ENCODE data around the gene CIAO3. TPM values are rescaled to one million over a fixed set of nuclear protein-coding genes. Genes with fewer than 3 reads are reported as not detected.

The CIAO3 gene
- total RNA-seq, 4 donors from 2014 or later = 39.8 to 53.2 (median 45.6) TPM

DNA sequence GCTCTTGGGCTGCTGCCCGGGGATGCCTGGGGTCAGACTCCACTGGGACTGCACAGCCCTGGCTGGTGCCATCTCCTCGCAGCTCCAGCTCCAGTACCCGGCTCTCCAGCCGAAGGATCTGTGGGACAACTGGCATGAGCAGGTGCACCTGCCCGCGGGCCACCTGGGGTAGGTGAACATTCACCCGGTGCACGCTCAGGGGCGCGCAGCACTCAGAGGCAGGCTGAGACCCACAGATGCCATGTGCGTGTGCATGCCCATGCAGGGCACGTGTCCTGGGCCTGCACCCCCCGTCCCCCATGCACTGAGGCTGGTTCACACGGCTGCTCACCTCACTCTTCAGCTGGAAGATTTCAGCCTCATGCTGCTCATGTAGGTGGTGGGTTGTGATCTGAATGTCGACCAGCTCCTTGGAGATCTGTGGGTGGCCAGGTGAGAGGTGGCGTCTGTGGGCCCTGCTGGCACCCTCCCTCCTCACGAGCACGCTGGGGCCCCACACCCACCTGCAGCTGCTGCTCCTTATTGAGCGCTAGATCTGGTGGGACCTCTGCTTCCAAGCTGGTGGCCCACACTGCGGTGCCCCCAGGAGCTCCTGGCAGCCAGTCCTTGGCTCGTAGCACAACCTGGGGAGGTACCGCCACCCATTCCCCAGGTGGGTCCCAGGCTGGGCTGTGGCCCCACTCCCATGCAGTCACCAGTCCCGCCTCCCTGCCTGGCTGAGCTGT, 15.2 kb downstream of the CIAO3 start:
- Histone ChIP-seq H3K36me3 (peaks cover 0 to 10% (median 0%) of the 10 kb centered on the region in 3 donors), H3K27me3 (peaks cover 0 to 14% of the 10 kb centered on the region in 2 donors), H3K4me3 (no peak overlapping the region), H3K9me3 (no peaks in the 10 kb centered on the region), H3K4me1 (peaks cover 0 to 43% (median 29%) of the 10 kb centered on the region in 4 donors), H3K27ac (peak overlapping the region in 1 of 4 donors; percentile 57)
- no peak for TF ChIP-seq POLR2A (IDR thresholded peaks at IDR 0.05)
- TF ChIP-seq, protein P1, sequence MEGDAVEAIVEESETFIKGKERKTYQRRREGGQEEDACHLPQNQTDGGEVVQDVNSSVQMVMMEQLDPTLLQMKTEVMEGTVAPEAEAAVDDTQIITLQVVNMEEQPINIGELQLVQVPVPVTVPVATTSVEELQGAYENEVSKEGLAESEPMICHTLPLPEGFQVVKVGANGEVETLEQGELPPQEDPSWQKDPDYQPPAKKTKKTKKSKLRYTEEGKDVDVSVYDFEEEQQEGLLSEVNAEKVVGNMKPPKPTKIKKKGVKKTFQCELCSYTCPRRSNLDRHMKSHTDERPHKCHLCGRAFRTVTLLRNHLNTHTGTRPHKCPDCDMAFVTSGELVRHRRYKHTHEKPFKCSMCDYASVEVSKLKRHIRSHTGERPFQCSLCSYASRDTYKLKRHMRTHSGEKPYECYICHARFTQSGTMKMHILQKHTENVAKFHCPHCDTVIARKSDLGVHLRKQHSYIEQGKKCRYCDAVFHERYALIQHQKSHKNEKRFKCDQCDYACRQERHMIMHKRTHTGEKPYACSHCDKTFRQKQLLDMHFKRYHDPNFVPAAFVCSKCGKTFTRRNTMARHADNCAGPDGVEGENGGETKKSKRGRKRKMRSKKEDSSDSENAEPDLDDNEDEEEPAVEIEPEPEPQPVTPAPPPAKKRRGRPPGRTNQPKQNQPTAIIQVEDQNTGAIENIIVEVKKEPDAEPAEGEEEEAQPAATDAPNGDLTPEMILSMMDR (IDR thresholded peaks at IDR 0.05) = no peak
- TF ChIP-seq EP300 (IDR thresholded peaks at IDR 0.05) = no peak
- 74 to 81% methylated on average over 15 to 19 of the region's 23 CpGs for whole genome bisulfite sequencing, 2 donors
- DNase-seq (ENCODE audit: low spot score in 2 of 2) = no peak

DNA sequence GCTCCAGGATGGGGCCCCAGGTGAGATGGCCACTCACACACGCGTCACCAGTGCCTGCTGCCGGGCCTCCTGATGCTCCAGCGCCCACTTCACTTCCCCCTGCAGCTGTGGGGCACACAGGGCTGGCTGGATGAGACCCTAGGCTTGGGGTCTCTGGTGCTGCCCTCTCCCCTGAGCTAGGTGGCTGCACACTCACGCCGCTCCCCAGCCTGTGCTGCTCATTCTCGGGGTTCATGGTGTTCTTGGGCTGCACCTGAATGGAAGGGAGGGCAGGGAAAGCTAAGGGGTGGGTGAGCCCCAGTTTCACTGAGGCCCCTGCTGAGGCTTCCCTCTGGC, 15.8 kb downstream of the CIAO3 start:
- H3K27ac ChIP-seq = no peak overlapping the region
- H3K4me3 ChIP-seq = no peak overlapping the region
- no peak for DNase-seq (ENCODE audit: low spot score in 2 of 2)
- peaks cover 0 to 14% of the 10 kb centered on the region in 2 donors for H3K27me3 ChIP-seq
- WGBS, 2 donors = 71 to 84% methylated on average over 5 to 6 of the region's 7 CpGs
- H3K4me1 ChIP-seq = peaks cover 0 to 49% (median 34%) of the 10 kb centered on the region in 4 donors
- no peaks in the 10 kb centered on the region for H3K9me3 ChIP-seq
- H3K36me3 ChIP-seq = peaks cover 0 to 4% (median 0%) of the 10 kb centered on the region in 3 donors
- TF ChIP-seq EP300 (IDR thresholded peaks at IDR 0.05) (no peak), POLR2A (IDR thresholded peaks at IDR 0.05) (no peak)
- TF ChIP-seq, protein P1 (IDR thresholded peaks at IDR 0.05) = no peak

DNA sequence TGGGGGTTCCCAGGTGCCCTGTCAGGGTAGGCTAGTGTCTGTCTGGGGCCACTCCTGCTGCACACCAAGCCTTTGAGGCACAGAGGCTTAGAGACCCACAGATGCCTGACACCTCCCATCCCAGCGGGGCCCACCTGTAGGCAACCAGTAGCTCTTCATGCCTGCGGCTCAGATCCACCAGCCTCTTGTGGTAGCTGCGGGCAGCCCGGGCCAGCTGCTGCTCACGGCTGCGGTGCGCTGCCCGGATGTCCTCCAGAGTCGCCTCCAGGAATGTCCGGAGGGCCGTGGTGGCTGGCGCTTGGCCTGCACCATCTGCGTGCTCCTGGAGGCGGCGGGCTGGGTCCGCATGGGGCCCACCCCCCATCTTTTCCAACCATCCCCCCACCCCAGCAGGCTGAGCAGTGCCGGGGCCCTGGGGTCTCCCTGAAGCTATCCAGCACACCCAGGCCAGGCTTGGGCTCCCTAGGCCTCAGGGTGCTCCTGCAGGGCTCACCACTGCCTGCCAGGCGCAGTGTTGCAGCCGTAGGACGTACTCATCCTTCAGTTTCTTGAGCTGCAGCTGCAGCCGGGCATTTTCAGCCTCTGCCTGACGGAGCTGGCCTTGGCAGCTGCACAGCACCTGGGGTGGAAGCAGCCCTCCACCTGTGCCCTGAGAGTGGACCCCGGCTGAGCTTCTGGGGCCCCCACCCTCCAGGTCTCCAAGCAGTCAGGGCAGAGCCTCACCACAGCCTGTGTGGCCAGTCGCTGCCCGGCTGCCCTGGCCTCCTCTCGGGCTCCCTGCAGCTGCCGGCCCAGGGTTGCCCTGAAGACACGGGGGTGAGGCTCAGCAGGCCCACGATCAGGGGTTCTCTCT, 16.4 kb downstream of the CIAO3 start:
- 24 to 51% methylated on average over 7 to 21 of the region's 29 CpGs for WGBS, 2 donors
- no peak for DNase-seq (ENCODE audit: low spot score in 2 of 2)
- Histone ChIP-seq H3K27ac (no peak overlapping the region), H3K9me3 (no peaks in the 10 kb centered on the region), H3K36me3 (no peaks in the 10 kb centered on the region), H3K27me3 (peaks cover 0 to 14% of the 10 kb centered on the region in 2 donors), H3K4me3 (no peak overlapping the region), H3K4me1 (peaks cover 0 to 54% (median 39%) of the 10 kb centered on the region in 4 donors)
- TF ChIP-seq EP300 (IDR thresholded peaks at IDR 0.05) = no peak
- TF ChIP-seq, protein P1 (IDR thresholded peaks at IDR 0.05) = no peak
- TF ChIP-seq POLR2A (IDR thresholded peaks at IDR 0.05) = no peak

DNA sequence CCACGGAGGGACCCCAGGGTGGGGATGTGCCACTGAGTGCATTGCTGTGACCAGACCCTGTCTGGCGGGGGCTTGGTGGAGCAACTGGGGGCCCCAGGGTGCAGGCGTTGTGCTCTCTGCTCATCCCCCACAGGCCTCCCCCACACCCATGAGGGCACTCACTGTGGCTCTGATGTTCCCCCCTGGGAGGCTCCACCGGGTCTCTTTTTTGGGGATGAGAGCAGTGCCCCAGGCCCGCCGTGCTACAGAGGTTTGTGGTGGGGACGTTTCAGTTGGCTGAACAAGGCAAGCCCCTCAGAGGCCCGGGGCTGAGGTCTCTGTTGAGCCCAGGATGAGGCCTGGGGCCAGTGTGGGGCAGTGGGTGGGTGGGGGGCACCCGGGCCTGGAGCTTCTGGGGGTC, 17.1 kb downstream of the CIAO3 start:
- peaks cover 0 to 54% (median 39%) of the 10 kb centered on the region in 4 donors for H3K4me1 ChIP-seq
- no peak overlapping the region for H3K4me3 ChIP-seq
- H3K36me3 ChIP-seq = no peaks in the 10 kb centered on the region
- no peak for DNase-seq (ENCODE audit: low spot score in 2 of 2)
- WGBS, 2 donors = 72 to 77% methylated on average over 4 to 7 of the region's 9 CpGs
- TF ChIP-seq POLR2A (IDR thresholded peaks at IDR 0.05) (no peak), EP300 (IDR thresholded peaks at IDR 0.05) (no peak)
- TF ChIP-seq, protein P1 (IDR thresholded peaks at IDR 0.05) = no peak
- peaks cover 0 to 14% of the 10 kb centered on the region in 2 donors for H3K27me3 ChIP-seq
- no peak overlapping the region for H3K27ac ChIP-seq
- no peaks in the 10 kb centered on the region for H3K9me3 ChIP-seq
